Measurements from ENCODE around the gene ZC3HAV1. TPM values are rescaled to one million over a fixed set of nuclear protein-coding genes. Genes with fewer than 3 reads are reported as not detected.

The ZC3HAV1 gene
- total RNA-seq, 2 experiments from 2014 or later, result 47.4 to 52.4 TPM

GRCh38 chr7:139046143-139046542 lies 63.4 kb downstream of the ZC3HAV1 start:
- CTCF ChIA-PET (ENCODE audit: unreplicated experiment), result no interaction called here
- DNase-seq (ENCODE audit: low spot score), result no peak
- POLR2A ChIA-PET, result interaction anchor here (0.6 to 1.3 kb wide), 5 partner anchors 20 to 1527 kb away, joined by 3 to 9 read pairs (median 4); no protein-coding TSS in a partner anchor
- intact Hi-C loops (cut with micrococcal nuclease; ENCODE audit: unreplicated experiment), result no loop called here
- TF ChIP-seq EZH2phosphoT487 (IDR thresholded peaks at IDR 0.05; ENCODE audit: borderline replicate concordance, low read depth, low read length), result no peak
- TF ChIP-seq CTCF (conservative IDR thresholded peaks at IDR 0.05; ENCODE audit: low read length), result no peak
- no peaks in the 10 kb centered on the region for H3K9me3 ChIP-seq (ENCODE audit: low read length)
- no peaks in the 10 kb centered on the region for H3K9me2 ChIP-seq (ENCODE audit: insufficient read depth, low read length)
- no peaks in the 10 kb centered on the region for H3K4me1 ChIP-seq (ENCODE audit: insufficient read depth, low read length, poor library complexity, severe bottlenecking)
- no TSS peak for BruUV-seq (replicated peaks)
- no peak overlapping the region for H2AFZ ChIP-seq (ENCODE audit: low read length)
- no peaks in the 10 kb centered on the region for H3K79me2 ChIP-seq (ENCODE audit: insufficient read depth, low read depth, low read length)
- no peak overlapping the region for H3K4me2 ChIP-seq (ENCODE audit: low read length)
- H3K4me3 ChIP-seq (ENCODE audit: low read depth, low read length, poor library complexity, severe bottlenecking), result no peak overlapping the region
- H3K27ac ChIP-seq (ENCODE audit: low read depth, low read length, poor library complexity, severe bottlenecking), result no peak overlapping the region
- no peaks in the 10 kb centered on the region for H4K20me1 ChIP-seq (ENCODE audit: insufficient read depth, low read length)
- H3K36me3 ChIP-seq (ENCODE audit: insufficient read depth, low read length), result peaks cover 75% of the 10 kb centered on the region

GRCh38 chr7:139044813-139045794 lies 64.4 kb downstream of the ZC3HAV1 start:
- TF ChIP-seq CTCF (conservative IDR thresholded peaks at IDR 0.05; ENCODE audit: low read length), result no peak
- no peak for TF ChIP-seq EZH2phosphoT487 (IDR thresholded peaks at IDR 0.05; ENCODE audit: borderline replicate concordance, low read depth, low read length)
- no TSS peak for BruUV-seq (replicated peaks)
- Histone ChIP-seq H3K4me3 (ENCODE audit: low read depth, low read length, poor library complexity, severe bottlenecking) (no peak overlapping the region), H3K4me2 (ENCODE audit: low read length) (no peak overlapping the region), H2AFZ (ENCODE audit: low read length) (no peak overlapping the region), H3K79me2 (ENCODE audit: insufficient read depth, low read depth, low read length) (no peaks in the 10 kb centered on the region), H3K9me2 (ENCODE audit: insufficient read depth, low read length) (no peaks in the 10 kb centered on the region), H3K36me3 (ENCODE audit: insufficient read depth, low read length) (peaks cover 67% of the 10 kb centered on the region), H3K4me1 (ENCODE audit: insufficient read depth, low read length, poor library complexity, severe bottlenecking) (no peaks in the 10 kb centered on the region), H4K20me1 (ENCODE audit: insufficient read depth, low read length) (no peaks in the 10 kb centered on the region), H3K9me3 (ENCODE audit: low read length) (no peaks in the 10 kb centered on the region), H3K27ac (ENCODE audit: low read depth, low read length, poor library complexity, severe bottlenecking) (no peak overlapping the region)
- POLR2A ChIA-PET, result interaction anchor here (0.6 to 1.3 kb wide), 3 partner anchors 16 to 30 kb away, joined by 3 to 4 read pairs (median 4); no protein-coding TSS in a partner anchor
- CTCF ChIA-PET (ENCODE audit: unreplicated experiment), result no interaction called here
- DNase-seq (ENCODE audit: low spot score), result no peak
- intact Hi-C loops (cut with micrococcal nuclease; ENCODE audit: unreplicated experiment), result no loop called here

Data from OCI-LY7 (cell line).